Heart left ventricle (tissue), 16 donors: ENCODE results near the gene HAUS8. TPM values are rescaled to one million over a fixed set of nuclear protein-coding genes. Genes with fewer than 3 reads are reported as not detected.

Experiments used
- ATAC-seq, 4 donors: fragments of 200-7000 bp; cut with Tn5 transposase; one replicate each; pipeline ENCODE4 v1.9.1; 2020 to 2022; ENCODE audit warnings: moderate library complexity in 4 of 4, mild to moderate bottlenecking in 3 of 4, moderate number of reproducible peaks in 1 of 4
- DNase-seq, 5 donors: peaks; one replicate each; pipeline ENCODE4 v3.0.0-alpha.2; 2020
- H3K27ac ChIP-seq, 12 donors: fragments of 200-600 bp; sonication (generic) in 4 of 12; one replicate each; pipeline versions ENCODE4 v1.5.0 to v1.8.0; 2016 to 2022; ENCODE audit warnings: mild to moderate bottlenecking in 2 of 12
- H3K27me3 ChIP-seq, 9 donors: fragments of 200-600 bp; sonication (generic) in 2 of 9; one replicate each; pipeline versions ENCODE4 v1.5.1 to v1.8.0; 2016 to 2022; ENCODE audit warnings: mild to moderate bottlenecking in 3 of 9
- H3K36me3 ChIP-seq, 9 donors: fragments of 200-600 bp; sonication (generic) in 2 of 9; one replicate each; pipeline versions ENCODE4 v1.5.0 to v1.8.0; 2018 to 2022; ENCODE audit warnings: mild to moderate bottlenecking in 2 of 9
- H3K4me1 ChIP-seq, 12 donors: fragments of 200-600 bp; sonication (generic) in 4 of 12; one replicate each; pipeline versions ENCODE4 v1.5.0 to v1.8.0; 2016 to 2022; ENCODE audit warnings: mild to moderate bottlenecking in 3 of 12
- H3K4me3 ChIP-seq, 12 donors: fragments of 200-600 bp; sonication (generic) in 4 of 12; one replicate each; pipeline versions ENCODE4 v1.5.0 to v1.8.0; 2017 to 2022; ENCODE audit warnings: mild to moderate bottlenecking in 9 of 12, moderate library complexity in 4 of 12
- H3K9me3 ChIP-seq, 12 donors: fragments of 200-600 bp; sonication (generic) in 4 of 12; one replicate each; pipeline versions ENCODE4 v1.5.0 to v1.8.0; 2016 to 2022; ENCODE audit warnings: mild to moderate bottlenecking in 1 of 12
- POLR2A ChIP-seq, 2 donors: fragments of 450-650 bp; IDR thresholded peaks; one replicate each; pipeline ENCODE4 v1.6.1; 2017; ENCODE audit warnings: antibody characterized with exemption in 2 of 2, mild to moderate bottlenecking in 2 of 2, moderate library complexity in 2 of 2
- WGBS, 4 donors: extraction: QIAGEN DNeasy Blood & Tissue Kit in 2 of 4; methylation state at CpG; one replicate each; pipeline versions ENCODE4 v1.1.5 to v1.1.7; 2013 to 2018; 5-methylcytosine and 5-hydroxymethylcytosine counted together
- intact Hi-C, 10 donors: fragments of 100-400 bp; cut with DNase I; formaldehyde crosslinking; loops; one replicate each; pipeline versions ENCODE4 v1.11.1 to v1.14.2; 2022
- polyA plus RNA-seq, 2 donors: library from polyadenylated mRNA; stranded (reverse); fragments of 200-250 nt; gene quantifications; one replicate each; pipeline ENCODE4 v1.2.3, GENCODE V29; 2013
- total RNA-seq, 9 donors: library from RNA; depleted of rRNA in 2 of 9; stranded (reverse); fragments of >200 nt in 2 of 9; fragmentation: NEBNext Ultra II Directional in 3 of 9; extraction: Animal tissue kit (Norgen Biotek cat#: 25700) in 3 of 9; gene quantifications; one replicate each; pipeline versions ENCODE4 v1.1.0 to v1.2.4, GENCODE V29; 2016 to 2023
- TF ChIP-seq, protein P1 (sequence below), 12 donors: fragments of 200-600 bp; sonication (generic) in 4 of 12; IDR thresholded peaks; one replicate each; pipeline versions ENCODE4 v1.5.0 to v1.8.0; 2018 to 2022; ENCODE audit warnings: antibody characterized with exemption in 12 of 12, mild to moderate bottlenecking in 5 of 12
- donor health status: ischemic (EF 13 %, LVEDD 7.1; RV severe dilation, severe dysfunction).
- donor health status: healthy with polysubstance abuse.
- donor health status: DM: no; HTN: yes; CAD: no.
- donor health status: DM: no; HTN: no; CAD: no.
- donor health status: ischemic (EF 25% LVEDD 6.9; RV normal size, moderate dysfunction).
- donor health status: ischemic (EF 25% LVEDD 5.7; RV mildly dilated, moderate dysfunction).
- donor health status: healthy.
- donor health status: DM: yes; HTN: yes; CAD: no.
- donor health status: ischemic (EF 35%, LVEDD 5.7; RV mildly dilated, moderate dysfunction).
- donor health status: nonischemic (EF 11% LVEDD 7.7; RV severe dilation, severe dysfunction).
- donor health status: DM: yes; HTN: yes; CAD: no.
- donor health status: PGD.
- donor health status: ischemic (EF 29% LVEDD 5.4; RV normal size, mild dysfunction).
- donor health status: nonischemic (EF 23%, LVEDD 6.1; RV moderate dilation, normal function).

The HAUS8 gene
- total and polyA plus RNA-seq, 11 donors = 2.1 to 9.2 (median 4.7) TPM

DNA sequence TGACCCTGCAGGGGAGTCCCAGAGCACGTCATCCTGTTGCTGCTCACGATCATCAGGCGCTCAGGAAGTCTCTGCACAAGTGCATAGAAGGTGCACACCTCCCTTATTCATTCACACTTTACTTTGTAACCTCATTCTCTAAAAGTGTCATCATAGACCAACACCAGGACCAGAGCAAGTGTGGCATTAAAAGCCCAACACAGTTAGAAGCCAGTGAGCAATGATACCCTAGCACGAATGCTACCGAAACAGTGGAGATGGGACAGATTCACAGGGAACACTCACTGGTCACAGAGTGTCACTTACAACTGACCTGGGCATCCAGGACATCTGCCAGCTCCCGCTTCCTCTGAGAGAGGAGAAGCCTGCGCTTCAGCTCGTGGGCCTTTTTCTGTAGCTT is 17.0 kb downstream of the HAUS8 start:
- intact Hi-C loops = loop anchor here in 1 of 10 donors (10.0 kb wide), 1 partner anchor 343 kb away; the partner anchor contains the start of gene NWD1
- Histone ChIP-seq H3K4me3 (no peak overlapping the region), H3K27ac (no peak overlapping the region), H3K36me3 (peaks cover 0 to 55% (median 41%) of the 10 kb centered on the region in 9 donors), H3K9me3 (peaks cover 0 to 23% (median 10%) of the 10 kb centered on the region in 12 donors), H3K27me3 (no peaks in the 10 kb centered on the region), H3K4me1 (peaks cover 0 to 12% (median 0%) of the 10 kb centered on the region in 12 donors)
- TF ChIP-seq, protein P1, sequence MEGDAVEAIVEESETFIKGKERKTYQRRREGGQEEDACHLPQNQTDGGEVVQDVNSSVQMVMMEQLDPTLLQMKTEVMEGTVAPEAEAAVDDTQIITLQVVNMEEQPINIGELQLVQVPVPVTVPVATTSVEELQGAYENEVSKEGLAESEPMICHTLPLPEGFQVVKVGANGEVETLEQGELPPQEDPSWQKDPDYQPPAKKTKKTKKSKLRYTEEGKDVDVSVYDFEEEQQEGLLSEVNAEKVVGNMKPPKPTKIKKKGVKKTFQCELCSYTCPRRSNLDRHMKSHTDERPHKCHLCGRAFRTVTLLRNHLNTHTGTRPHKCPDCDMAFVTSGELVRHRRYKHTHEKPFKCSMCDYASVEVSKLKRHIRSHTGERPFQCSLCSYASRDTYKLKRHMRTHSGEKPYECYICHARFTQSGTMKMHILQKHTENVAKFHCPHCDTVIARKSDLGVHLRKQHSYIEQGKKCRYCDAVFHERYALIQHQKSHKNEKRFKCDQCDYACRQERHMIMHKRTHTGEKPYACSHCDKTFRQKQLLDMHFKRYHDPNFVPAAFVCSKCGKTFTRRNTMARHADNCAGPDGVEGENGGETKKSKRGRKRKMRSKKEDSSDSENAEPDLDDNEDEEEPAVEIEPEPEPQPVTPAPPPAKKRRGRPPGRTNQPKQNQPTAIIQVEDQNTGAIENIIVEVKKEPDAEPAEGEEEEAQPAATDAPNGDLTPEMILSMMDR (IDR thresholded peaks at IDR 0.05) = no peak
- no peak for TF ChIP-seq POLR2A (IDR thresholded peaks at IDR 0.05)
- DNase-seq = no peak
- WGBS, 4 donors = 97 to 99% (median 98%) methylated on average over 8 of the region's 8 CpGs
- no peak for ATAC-seq

DNA sequence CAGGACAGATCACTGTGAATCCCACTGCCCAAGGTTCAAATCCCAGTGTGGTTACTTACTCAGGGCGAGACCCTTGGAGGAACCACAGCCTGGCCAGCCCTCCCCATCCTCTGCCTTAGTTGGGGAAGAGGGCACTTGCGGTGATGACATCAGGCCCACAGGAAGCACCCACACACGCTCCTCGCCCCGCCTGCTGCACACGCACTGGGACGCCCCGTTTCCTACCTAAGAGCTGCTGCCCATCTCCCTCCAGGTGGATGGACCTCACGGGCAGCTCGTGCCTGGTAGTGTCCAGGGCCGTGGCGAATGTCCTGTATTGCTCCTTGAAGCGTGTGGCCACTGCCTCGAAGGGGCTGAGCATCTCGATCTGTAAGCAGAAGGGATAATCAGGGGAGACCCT is 19.6 kb downstream of the HAUS8 start:
- 89 to 96% (median 92%) methylated on average over 6 to 15 of the region's 15 CpGs for WGBS, 4 donors
- Histone ChIP-seq H3K27me3 (no peaks in the 10 kb centered on the region), H3K27ac (no peak overlapping the region), H3K4me3 (no peak overlapping the region), H3K36me3 (peaks cover 0 to 72% (median 47%) of the 10 kb centered on the region in 9 donors), H3K4me1 (peaks cover 0 to 1% (median 0%) of the 10 kb centered on the region in 12 donors), H3K9me3 (peaks cover 0 to 23% (median 10%) of the 10 kb centered on the region in 12 donors)
- intact Hi-C loops = loop anchor here in 2 of 10 donors (2.0 to 10.0 kb wide), 2 partner anchors 283 to 341 kb away; partner anchors contain the start of gene NWD1 (in 1 of the 2)
- TF ChIP-seq POLR2A (IDR thresholded peaks at IDR 0.05) = no peak
- TF ChIP-seq, protein P1 (IDR thresholded peaks at IDR 0.05) = no peak
- no peak for ATAC-seq
- no peak for DNase-seq

DNA sequence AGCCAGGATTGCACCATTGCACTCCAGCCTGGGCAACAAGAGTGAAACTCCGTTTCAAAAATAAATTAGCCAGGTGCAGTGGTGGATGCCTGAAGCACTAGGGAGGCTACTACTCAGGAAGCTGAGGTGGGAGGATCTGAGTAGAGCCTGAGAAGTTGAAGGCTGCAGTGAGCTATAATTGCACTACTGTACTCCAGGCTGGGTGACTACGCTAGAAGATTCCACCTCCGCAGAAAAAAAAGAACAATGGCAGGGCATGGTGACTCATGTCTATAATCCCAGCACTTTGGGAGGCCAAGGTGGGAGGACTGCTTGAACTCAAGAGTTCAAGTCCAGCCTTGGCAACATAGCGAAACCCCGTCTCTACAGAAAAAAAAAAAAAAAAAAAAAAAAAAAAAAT is 20.5 kb downstream of the HAUS8 start:
- H3K36me3 ChIP-seq = peaks cover 0 to 73% (median 53%) of the 10 kb centered on the region in 9 donors
- no peaks in the 10 kb centered on the region for H3K27me3 ChIP-seq
- DNase-seq (no peak), ATAC-seq (no peak)
- no peak for TF ChIP-seq POLR2A (IDR thresholded peaks at IDR 0.05)
- TF ChIP-seq, protein P1 (IDR thresholded peaks at IDR 0.05) = no peak
- H3K27ac ChIP-seq = no peak overlapping the region
- H3K4me1 ChIP-seq = no peaks in the 10 kb centered on the region
- intact Hi-C loops = loop anchor here in 4 of 10 donors (2.0 to 10.0 kb wide), 4 partner anchors 282 to 340 kb away; partner anchors contain the start of gene NWD1 (in 2 of the 4)
- H3K4me3 ChIP-seq = no peak overlapping the region
- H3K9me3 ChIP-seq = peaks cover 0 to 23% (median 10%) of the 10 kb centered on the region in 12 donors
- 94 to 100% (median 96%) methylated on average over 2 to 5 of the region's 5 CpGs for WGBS, 4 donors

DNA sequence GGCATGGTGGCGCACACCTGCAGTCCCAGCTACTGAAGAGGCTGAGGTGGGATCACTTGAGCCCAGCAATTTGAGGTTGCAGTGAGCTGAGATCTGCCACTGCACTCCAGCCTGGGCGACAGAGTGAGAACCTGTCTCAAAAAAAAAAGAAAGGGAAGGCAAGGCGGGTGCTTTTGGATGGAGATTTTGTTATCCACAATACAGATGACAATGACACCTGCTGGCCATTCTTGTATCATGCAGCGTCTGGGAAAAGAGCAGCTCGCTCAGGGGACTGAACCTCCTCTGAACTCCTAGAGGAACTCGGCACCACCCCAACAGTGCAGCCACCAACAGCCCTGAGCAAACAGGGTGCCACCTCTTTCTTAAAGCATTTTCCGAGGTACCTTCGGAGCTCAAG is 22.8 kb downstream of the HAUS8 start:
- no peaks in the 10 kb centered on the region for H3K4me1 ChIP-seq
- 54 to 58% (median 56%) methylated on average over 8 of the region's 8 CpGs for WGBS, 4 donors
- H3K27me3 ChIP-seq = no peaks in the 10 kb centered on the region
- DNase-seq (peak in 2 of 5 donors; percentile 37 to 43), ATAC-seq (peak; percentile 15 to 76 (median 65))
- peaks cover 0 to 66% (median 41%) of the 10 kb centered on the region in 9 donors for H3K36me3 ChIP-seq
- no peak overlapping the region for H3K4me3 ChIP-seq
- peaks cover 0 to under 1% (median 0%) of the 10 kb centered on the region in 12 donors for H3K9me3 ChIP-seq
- intact Hi-C loops = loop anchor here in 9 of 10 donors (1.0 to 10.0 kb wide), 7 partner anchors 280 to 338 kb away; partner anchors contain the start of gene NWD1 (in 2 of the 9)
- TF ChIP-seq POLR2A (IDR thresholded peaks at IDR 0.05) = no peak
- TF ChIP-seq, protein P1 (IDR thresholded peaks at IDR 0.05) = peak; percentile 32 to 75 (median 65)
- H3K27ac ChIP-seq = no peak overlapping the region
